ENCODE measurements around the gene FZR1. TPM values are rescaled to one million over a fixed set of nuclear protein-coding genes. Genes with fewer than 3 reads are reported as not detected.

FZR1 gene
- polyA plus RNA-seq, 3 donors, result 7.7 to 44.6 (median 9.4) TPM

- Mint-ChIP-seq H3K4me1 (peaks cover 3% of the 10 kb centered on the region), H3K36me3 (peaks cover 39 to 60% of the 10 kb centered on the region in 2 donors), H3K4me3 (no peak overlapping the region), H3K27ac (no peak overlapping the region), H3K9me3 (peaks cover 0 to 2% (median 0%) of the 10 kb centered on the region in 7 donors), H3K27me3 (ENCODE audit: low read depth in 3 of 3) (peaks cover 1 to 3% (median 2%) of the 10 kb centered on the region in 3 donors)
- intact Hi-C loops (cut with micrococcal nuclease), result no loop called here
- no peaks in the 10 kb centered on the region for H3K9me3 ChIP-seq (replicated peaks in 1 of 2; ENCODE audit: control insufficient read depth in 1 of 2, insufficient read depth in 1 of 2, low read length in 2 of 2)
- H3K36me3 ChIP-seq (replicated peaks in 1 of 2; ENCODE audit: control insufficient read depth in 1 of 2, insufficient read depth in 2 of 2, low read length in 2 of 2), result peaks cover 36 to 65% of the 10 kb centered on the region in 2 donors
- H3K4me2 ChIP-seq (replicated peaks; ENCODE audit: extremely low read depth, low read length, poor library complexity, severe bottlenecking), result no peak overlapping the region
- peaks cover 16% of the 10 kb centered on the region for H3K79me2 ChIP-seq (ENCODE audit: insufficient read depth, low read length)
- H4K20me1 ChIP-seq (ENCODE audit: insufficient read depth, low read length), result no peaks in the 10 kb centered on the region
- no peak for DNase-seq
- no peaks in the 10 kb centered on the region for H3K27me3 ChIP-seq (ENCODE audit: control insufficient read depth in 2 of 2, insufficient read depth in 2 of 2, low read length in 2 of 2)
- WGBS (ENCODE audit: insufficient coverage), result 94% methylated on average over 18 of the region's 18 CpGs
- TF ChIP-seq CTCF (IDR thresholded peaks at IDR 0.05), result no peak
- no peak overlapping the region for H3K27ac ChIP-seq (ENCODE audit: low read depth in 1 of 2, low read length in 2 of 2)
- H2AFZ ChIP-seq (ENCODE audit: insufficient read depth, low read depth, low read length, poor library complexity, severe bottlenecking), result no peak overlapping the region
- H3K9ac ChIP-seq (ENCODE audit: insufficient read depth, low read length, poor library complexity, severe bottlenecking), result no peak overlapping the region
- H3K4me3 ChIP-seq (replicated peaks in 1 of 3; ENCODE audit: low read depth in 2 of 3, low read length in 3 of 3), result no peak overlapping the region
- H3K4me1 ChIP-seq (ENCODE audit: control insufficient read depth in 1 of 2, insufficient read depth in 2 of 2, low read length in 2 of 2), result peaks cover 0 to 4% of the 10 kb centered on the region in 2 donors
Observed at GRCh38 chr19:3494559-3494958, 11.6 kb upstream of the FZR1 start.

- H3K27ac Mint-ChIP-seq, result peak overlapping the region in 2 of 7 donors; percentile 7 to 9
- H3K4me2 ChIP-seq (replicated peaks; ENCODE audit: extremely low read depth, low read length, poor library complexity, severe bottlenecking), result no peak overlapping the region
- H3K27me3 ChIP-seq (ENCODE audit: control insufficient read depth in 2 of 2, insufficient read depth in 2 of 2, low read length in 2 of 2), result no peaks in the 10 kb centered on the region
- no peak overlapping the region for H3K4me3 Mint-ChIP-seq
- peaks cover 36 to 56% of the 10 kb centered on the region in 2 donors for H3K36me3 ChIP-seq (replicated peaks in 1 of 2; ENCODE audit: control insufficient read depth in 1 of 2, insufficient read depth in 2 of 2, low read length in 2 of 2)
- no peaks in the 10 kb centered on the region for H4K20me1 ChIP-seq (ENCODE audit: insufficient read depth, low read length)
- intact Hi-C loops (cut with micrococcal nuclease), result no loop called here
- peaks cover 11 to 17% of the 10 kb centered on the region in 2 donors for H3K4me1 ChIP-seq (ENCODE audit: control insufficient read depth in 1 of 2, insufficient read depth in 2 of 2, low read length in 2 of 2)
- H3K36me3 Mint-ChIP-seq, result peaks cover 35 to 54% of the 10 kb centered on the region in 2 donors
- H3K27ac ChIP-seq (ENCODE audit: low read depth in 1 of 2, low read length in 2 of 2), result no peak overlapping the region
- no peak overlapping the region for H3K4me3 ChIP-seq (replicated peaks in 1 of 3; ENCODE audit: low read depth in 2 of 3, low read length in 3 of 3)
- no peak overlapping the region for H2AFZ ChIP-seq (ENCODE audit: insufficient read depth, low read depth, low read length, poor library complexity, severe bottlenecking)
- H3K9ac ChIP-seq (ENCODE audit: insufficient read depth, low read length, poor library complexity, severe bottlenecking), result no peak overlapping the region
- DNase-seq, result no peak
- no peak for TF ChIP-seq CTCF (IDR thresholded peaks at IDR 0.05)
- 98% methylated on average over 26 of the region's 32 CpGs for WGBS (ENCODE audit: insufficient coverage)
- no peaks in the 10 kb centered on the region for H3K9me3 ChIP-seq (replicated peaks in 1 of 2; ENCODE audit: control insufficient read depth in 1 of 2, insufficient read depth in 1 of 2, low read length in 2 of 2)
- peaks cover 25% of the 10 kb centered on the region for H3K79me2 ChIP-seq (ENCODE audit: insufficient read depth, low read length)
- H3K27me3 Mint-ChIP-seq (ENCODE audit: low read depth in 3 of 3), result peaks cover 0 to 3% (median 0%) of the 10 kb centered on the region in 3 donors
- H3K4me1 Mint-ChIP-seq, result peaks cover 12% of the 10 kb centered on the region
- H3K9me3 Mint-ChIP-seq, result peaks cover 0 to 2% (median 0%) of the 10 kb centered on the region in 7 donors
Observed at GRCh38 chr19:3496392-3497273, 9.5 kb upstream of the FZR1 start.

All from CD14-positive monocyte (primary cell).